Activated CD4-positive, alpha-beta T cell treated with anti-CD3 and anti-CD28 coated beads for 36 hours (primary cell): ENCODE results near the gene EMP2. TPM values are rescaled to one million over a fixed set of nuclear protein-coding genes. Genes with fewer than 3 reads are reported as not detected.
A peak's percentile ranks its signal among the peaks of the same experiment; 100 is the strongest.
"Not testable (repeated sequence)": the region's sequence is repeated elsewhere in the genome, so short reads cannot be mapped to it uniquely, and the experiment has no call there.

Source experiments
- ATAC-seq: fragments of 200-7000 bp; cut with Tn5 transposase; one replicate; pipeline ENCODE4 v1.10.0; 2021; ENCODE audit warnings: mild to moderate bottlenecking, moderate library complexity
- CTCF ChIA-PET: fragments of 350-600 bp; sonication (Branson Sonifier 250); formaldehyde crosslinking; loops from one replicate; lab custom pipeline; 2021; ENCODE audit warnings: antibody characterized with exemption; lab: Charles Lee
- POLR2A ChIA-PET: fragments of 350-600 bp; sonication (Branson Sonifier 250); formaldehyde crosslinking; loops from one replicate; lab custom pipeline; 2021; ENCODE audit warnings: antibody characterized with exemption, inconsistent platforms; lab: Charles Lee
- DNase-seq: peaks from one replicate; pipeline ENCODE4 v3.0.0-alpha.2; 2020
- H3K27ac Mint-ChIP-seq: one replicate; pipeline ENCODE4 v1.8.0; 2021; ENCODE audit warnings: mixed read lengths
- H3K27me3 Mint-ChIP-seq: one replicate; pipeline ENCODE4 v1.8.0; 2021; ENCODE audit warnings: mixed read lengths
- H3K36me3 Mint-ChIP-seq: one replicate; pipeline ENCODE4 v1.8.0; 2021; ENCODE audit warnings: low read depth, mixed read lengths
- H3K4me1 Mint-ChIP-seq: one replicate; pipeline ENCODE4 v1.8.0; 2021; ENCODE audit warnings: mixed read lengths
- H3K4me3 Mint-ChIP-seq: one replicate; pipeline ENCODE4 v1.8.0; 2021; ENCODE audit warnings: mild to moderate bottlenecking, moderate library complexity, mixed read lengths
- H3K9me3 Mint-ChIP-seq: one replicate; pipeline ENCODE4 v1.8.0; 2021; ENCODE audit warnings: low read depth, mixed read lengths
- intact Hi-C, 2 experiments: fragments of 100-400 bp; cut with DNase I in 1 of 2; cut with micrococcal nuclease in 1 of 2; formaldehyde crosslinking; loops; one replicate each; pipeline versions ENCODE4 v1.14.2 to v1.15.1; 2022 to 2024; cut with DNase I, micrococcal nuclease
- total RNA-seq, 2 experiments: library from RNA; stranded (reverse); gene quantifications; one replicate each; pipeline ENCODE4 v1.2.3, GENCODE V29; 2021

The EMP2 gene
- total RNA-seq, 2 experiments from 2014 or later, result not detected

- no peaks in the 10 kb centered on the region for H3K9me3 Mint-ChIP-seq
- no peaks in the 10 kb centered on the region for H3K36me3 Mint-ChIP-seq
- H3K4me1 Mint-ChIP-seq, result no peaks in the 10 kb centered on the region
Measured at GRCh38 chr16:10541366-10541765, 39.0 kb downstream of the EMP2 start.

GRCh38 chr16:10539793-10540192 lies 40.6 kb downstream of the EMP2 start:
- ATAC-seq, result no peak

More at GRCh38 chr16:10541366-10541765, 39.0 kb downstream of the EMP2 start:
- CTCF ChIA-PET, result interaction anchor here (0.6 kb wide), 1 partner anchor 244 kb away, joined by 3 read pairs; no protein-coding TSS in a partner anchor
- H3K27ac Mint-ChIP-seq, result no peak overlapping the region
- DNase-seq (no peak), ATAC-seq (no peak)
- no peak overlapping the region for H3K4me3 Mint-ChIP-seq
- POLR2A ChIA-PET, result no interaction called here
- H3K27me3 Mint-ChIP-seq, result no peaks in the 10 kb centered on the region
- intact Hi-C loops, result no loop called here

GRCh38 chr16:10539236-10539635 lies 41.2 kb downstream of the EMP2 start:
- DNase-seq (no peak), ATAC-seq (no peak)

More at GRCh38 chr16:10539793-10540192, 40.6 kb downstream of the EMP2 start:
- CTCF ChIA-PET, result no interaction called here
- Mint-ChIP-seq H3K27me3 (no peaks in the 10 kb centered on the region), H3K4me3 (no peak overlapping the region), H3K27ac (no peak overlapping the region), H3K36me3 (no peaks in the 10 kb centered on the region), H3K4me1 (no peaks in the 10 kb centered on the region), H3K9me3 (no peaks in the 10 kb centered on the region)
- intact Hi-C loops, result no loop called here
- POLR2A ChIA-PET, result no interaction called here
- no peak for DNase-seq

GRCh38 chr16:10538583-10538982 lies 41.8 kb downstream of the EMP2 start:
- H3K27me3 Mint-ChIP-seq, result no peaks in the 10 kb centered on the region
- CTCF ChIA-PET, result interaction anchor here (0.6 kb wide), 1 partner anchor 48 kb away, joined by 3 read pairs; no protein-coding TSS in a partner anchor
- POLR2A ChIA-PET, result interaction anchor here (0.6 kb wide), 1 partner anchor 200 kb away, joined by 3 read pairs; no protein-coding TSS in a partner anchor
- H3K36me3 Mint-ChIP-seq, result no peaks in the 10 kb centered on the region
- no peaks in the 10 kb centered on the region for H3K4me1 Mint-ChIP-seq
- H3K27ac Mint-ChIP-seq, result no peak overlapping the region
- ATAC-seq (no peak), DNase-seq (no peak)
- H3K9me3 Mint-ChIP-seq, result no peaks in the 10 kb centered on the region
- no peak overlapping the region for H3K4me3 Mint-ChIP-seq
- intact Hi-C loops, result no loop called here

More at GRCh38 chr16:10539236-10539635, 41.2 kb downstream of the EMP2 start:
- intact Hi-C loops, result no loop called here
- H3K9me3 Mint-ChIP-seq, result no peaks in the 10 kb centered on the region
- ChIA-PET POLR2A (interaction anchor here (0.6 kb wide), 1 partner anchor 199 kb away, joined by 3 read pairs; no protein-coding TSS in a partner anchor), CTCF (interaction anchor here (0.6 kb wide), 1 partner anchor 49 kb away, joined by 3 read pairs; no protein-coding TSS in a partner anchor)
- no peak overlapping the region for H3K27ac Mint-ChIP-seq
- H3K4me3 Mint-ChIP-seq, result no peak overlapping the region
- no peaks in the 10 kb centered on the region for H3K36me3 Mint-ChIP-seq
- H3K27me3 Mint-ChIP-seq, result no peaks in the 10 kb centered on the region
- no peaks in the 10 kb centered on the region for H3K4me1 Mint-ChIP-seq

- DNase-seq, result no peak
- Mint-ChIP-seq H3K9me3 (no peaks in the 10 kb centered on the region), H3K4me1 (no peaks in the 10 kb centered on the region), H3K4me3 (no peak overlapping the region), H3K27me3 (no peaks in the 10 kb centered on the region), H3K27ac (no peak overlapping the region), H3K36me3 (no peaks in the 10 kb centered on the region)
- ChIA-PET POLR2A (no interaction called here), CTCF (no interaction called here)
- intact Hi-C loops, result no loop called here
- no peak for ATAC-seq
Measured at GRCh38 chr16:10537946-10538345, 42.5 kb downstream of the EMP2 start.

GRCh38 chr16:10536814-10537389 lies 43.5 kb downstream of the EMP2 start:
- DNase-seq (no peak), ATAC-seq (no peak)
- ChIA-PET POLR2A (no interaction called here), CTCF (no interaction called here)
- H3K4me1 Mint-ChIP-seq, result no peaks in the 10 kb centered on the region
- intact Hi-C loops, result no loop called here
- H3K27me3 Mint-ChIP-seq, result no peaks in the 10 kb centered on the region
- no peaks in the 10 kb centered on the region for H3K36me3 Mint-ChIP-seq
- no peak overlapping the region for H3K27ac Mint-ChIP-seq
- H3K4me3 Mint-ChIP-seq, result no peak overlapping the region
- no peaks in the 10 kb centered on the region for H3K9me3 Mint-ChIP-seq

- H3K27ac Mint-ChIP-seq, ATAC-seq, H3K27me3 Mint-ChIP-seq, H3K4me3 Mint-ChIP-seq, H3K9me3 Mint-ChIP-seq, H3K36me3 Mint-ChIP-seq, CTCF ChIA-PET, H3K4me1 Mint-ChIP-seq, intact Hi-C loops, POLR2A ChIA-PET: not testable (repeated sequence)
- DNase-seq, result peak; percentile 11
Measured at GRCh38 chr16:10536328-10536727, 44.1 kb downstream of the EMP2 start.

- DNase-seq (no peak), ATAC-seq (no peak)
- POLR2A ChIA-PET, result no interaction called here
- no peaks in the 10 kb centered on the region for H3K36me3 Mint-ChIP-seq
- intact Hi-C loops, result no loop called here
- H3K27ac Mint-ChIP-seq, result no peak overlapping the region
- H3K27me3 Mint-ChIP-seq, result no peaks in the 10 kb centered on the region
- no peaks in the 10 kb centered on the region for H3K9me3 Mint-ChIP-seq
- CTCF ChIA-PET, result interaction anchor here (0.9 kb wide), 1 partner anchor 15 kb away, joined by 3 read pairs; no protein-coding TSS in a partner anchor
- H3K4me3 Mint-ChIP-seq, result no peak overlapping the region
- H3K4me1 Mint-ChIP-seq, result no peaks in the 10 kb centered on the region
Measured at GRCh38 chr16:10535461-10535860, 44.9 kb downstream of the EMP2 start.

GRCh38 chr16:10534748-10535147 lies 45.6 kb downstream of the EMP2 start:
- no peak for ATAC-seq
- Mint-ChIP-seq H3K27ac (no peak overlapping the region), H3K4me1 (no peaks in the 10 kb centered on the region), H3K9me3 (no peaks in the 10 kb centered on the region), H3K36me3 (no peaks in the 10 kb centered on the region), H3K27me3 (no peaks in the 10 kb centered on the region), H3K4me3 (no peak overlapping the region)
- no peak for DNase-seq
- intact Hi-C loops, result no loop called here
- ChIA-PET CTCF (interaction anchor here (0.6 to 1.7 kb wide), 4 partner anchors 12 to 280 kb away, joined by 3 to 6 read pairs (median 3); no protein-coding TSS in a partner anchor), POLR2A (no interaction called here)

GRCh38 chr16:10533612-10534011 lies 46.8 kb downstream of the EMP2 start:
- H3K27me3 Mint-ChIP-seq, DNase-seq, H3K4me3 Mint-ChIP-seq, H3K36me3 Mint-ChIP-seq, H3K9me3 Mint-ChIP-seq, intact Hi-C loops, H3K27ac Mint-ChIP-seq, ATAC-seq, POLR2A ChIA-PET, H3K4me1 Mint-ChIP-seq: not testable (repeated sequence)
- CTCF ChIA-PET, result interaction anchor here (1.4 to 1.7 kb wide), 3 partner anchors 11 to 19 kb away, joined by 3 to 6 read pairs (median 5); no protein-coding TSS in a partner anchor

GRCh38 chr16:10531582-10531981 lies 48.8 kb downstream of the EMP2 start:
- H3K27me3 Mint-ChIP-seq, result no peaks in the 10 kb centered on the region
- no peaks in the 10 kb centered on the region for H3K36me3 Mint-ChIP-seq
- no peaks in the 10 kb centered on the region for H3K9me3 Mint-ChIP-seq
- intact Hi-C loops, result no loop called here
- POLR2A ChIA-PET, result no interaction called here
- H3K4me3 Mint-ChIP-seq, result no peak overlapping the region
- no peak for ATAC-seq
- no peaks in the 10 kb centered on the region for H3K4me1 Mint-ChIP-seq
- CTCF ChIA-PET, result interaction anchor here (2.2 kb wide), 1 partner anchor 17 kb away, joined by 7 read pairs; no protein-coding TSS in a partner anchor
- no peak overlapping the region for H3K27ac Mint-ChIP-seq
- DNase-seq, result no peak

GRCh38 chr16:10530685-10531084 lies 49.7 kb downstream of the EMP2 start:
- ChIA-PET POLR2A (interaction anchor here (0.6 kb wide), 1 partner anchor 46 kb away, joined by 3 read pairs; no protein-coding TSS in a partner anchor), CTCF (interaction anchor here (0.5 to 2.2 kb wide), 3 partner anchors 9 to 211 kb away, joined by 3 to 7 read pairs (median 3); no protein-coding TSS in a partner anchor)
- intact Hi-C loops, result no loop called here
- Mint-ChIP-seq H3K27me3 (no peaks in the 10 kb centered on the region), H3K27ac (no peak overlapping the region), H3K4me1 (no peaks in the 10 kb centered on the region), H3K9me3 (no peaks in the 10 kb centered on the region), H3K4me3 (no peak overlapping the region), H3K36me3 (no peaks in the 10 kb centered on the region)
- DNase-seq (no peak), ATAC-seq (no peak)
